Breast epithelium (tissue), 3 donors: ENCODE results near the gene ZBTB48.

ENCODE experiments used
- POLR2A ChIP-seq: fragments of 450-650 bp; IDR thresholded peaks from one replicate; pipeline ENCODE4 v1.6.1; 2016; ENCODE audit warnings: antibody characterized with exemption, mild to moderate bottlenecking, moderate library complexity
- POLR2AphosphoS5 ChIP-seq, 3 donors: sonication (generic); formaldehyde crosslinking; IDR thresholded peaks; one replicate each; pipeline ENCODE4 v1.6.1; 2017; ENCODE audit warnings: antibody characterized with exemption in 3 of 3

- no peak for TF ChIP-seq POLR2A
- no peak for TF ChIP-seq POLR2AphosphoS5 (IDR thresholded peaks at IDR 0.05)
Observed at GRCh38 chr1:6592865-6593593, 13.2 kb downstream of the ZBTB48 start.
